Cortex of kidney (tissue), 1 donor: ENCODE data around the gene EZH2.
A peak's percentile ranks its signal among the peaks of the same experiment; 100 is the strongest.

ENCODE experiments used
- DNase-seq: peaks from one replicate; lab custom pipeline; 2025; lab: John Stamatoyannopoulos, UW

EZH2 gene

DNA sequence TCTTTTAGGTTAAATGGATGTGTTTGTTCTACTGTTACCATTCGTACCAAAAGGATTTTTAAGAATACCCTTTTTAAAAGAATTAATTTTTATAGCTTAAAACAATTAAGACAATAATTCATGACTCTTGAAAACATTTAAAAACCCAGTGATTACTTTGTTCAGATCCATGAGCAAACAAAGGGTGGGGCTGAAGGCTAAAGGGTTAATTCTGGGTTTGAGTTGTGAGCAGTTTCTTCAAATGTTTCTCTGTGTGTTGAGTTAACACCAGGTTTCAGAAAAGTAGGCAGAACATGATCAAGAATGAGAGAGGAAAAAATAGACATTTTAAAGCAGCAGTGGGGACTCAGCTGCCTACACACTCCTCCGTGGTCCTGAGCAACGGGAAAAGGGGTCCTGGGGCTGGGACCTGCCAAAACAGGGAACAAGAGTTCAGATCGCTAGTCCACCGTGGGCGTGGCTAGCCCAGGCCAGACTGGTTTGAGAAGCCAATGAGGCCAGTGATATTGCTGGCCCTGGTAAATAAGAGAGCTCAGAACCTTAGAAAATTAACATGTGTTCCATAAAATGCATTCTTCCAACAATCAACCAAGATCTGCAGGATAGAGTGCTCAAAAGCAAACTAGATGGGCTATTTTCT lies 14.9 kb upstream of the EZH2 start:
- DNase-seq = no peak

DNA sequence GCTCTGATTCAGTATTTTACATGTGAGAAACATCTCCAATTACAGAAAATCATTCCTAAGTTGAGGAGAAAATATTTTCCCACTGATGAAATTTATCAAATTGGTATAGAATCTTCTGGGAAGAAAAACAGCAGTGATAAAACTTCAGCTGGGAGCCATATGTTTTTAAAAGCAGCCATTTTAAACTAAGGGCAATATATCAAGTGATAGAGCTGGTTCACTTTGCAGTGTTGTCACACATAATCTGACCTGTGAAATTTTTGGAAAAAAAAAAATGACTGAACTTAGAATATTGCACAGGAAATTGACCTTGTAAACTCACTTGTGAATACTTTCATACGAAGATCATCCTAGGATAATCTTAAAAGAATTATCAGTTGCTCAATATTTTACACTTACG lies 10.5 kb upstream of the EZH2 start:
- no peak for DNase-seq

DNA sequence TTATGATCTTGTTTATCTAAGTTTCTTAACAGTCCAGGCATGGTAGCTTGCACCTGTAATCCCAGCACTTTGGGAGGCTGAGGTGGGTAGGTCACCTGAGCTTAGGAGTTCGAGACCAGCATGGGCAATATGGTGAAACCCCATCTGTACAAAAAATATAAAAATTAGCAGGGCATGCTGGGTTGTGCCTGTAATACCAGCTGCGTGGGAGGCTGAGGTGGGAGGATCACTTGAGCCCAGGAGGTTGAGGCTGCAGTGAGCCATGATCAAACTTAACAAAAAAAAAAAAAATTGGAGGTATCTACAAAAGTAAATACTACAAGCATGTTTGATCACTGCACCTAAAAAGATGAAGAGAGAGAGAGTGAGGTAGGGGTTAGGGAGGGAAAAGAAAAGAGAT lies 9.0 kb upstream of the EZH2 start:
- DNase-seq = no peak

DNA sequence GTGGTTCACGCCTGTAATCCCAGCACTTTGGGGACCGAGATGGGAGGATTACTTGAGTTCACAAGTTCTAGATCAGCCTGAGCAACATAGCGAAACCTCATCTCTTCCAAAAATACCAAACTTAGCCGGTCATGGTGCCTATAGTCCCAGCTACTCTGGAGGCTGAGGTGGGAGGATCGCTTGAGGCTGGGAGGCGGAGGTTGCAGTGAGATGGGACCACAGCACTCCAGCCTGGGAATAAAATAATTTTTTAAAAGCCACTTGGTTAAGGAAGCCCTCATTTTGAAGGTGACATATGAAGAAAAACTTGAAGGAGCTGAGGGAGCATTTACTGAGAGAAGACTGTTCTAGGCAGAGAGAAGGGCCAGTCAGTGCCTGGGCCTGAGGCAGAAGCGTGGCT lies 4.2 kb upstream of the EZH2 start:
- DNase-seq = no peak

DNA sequence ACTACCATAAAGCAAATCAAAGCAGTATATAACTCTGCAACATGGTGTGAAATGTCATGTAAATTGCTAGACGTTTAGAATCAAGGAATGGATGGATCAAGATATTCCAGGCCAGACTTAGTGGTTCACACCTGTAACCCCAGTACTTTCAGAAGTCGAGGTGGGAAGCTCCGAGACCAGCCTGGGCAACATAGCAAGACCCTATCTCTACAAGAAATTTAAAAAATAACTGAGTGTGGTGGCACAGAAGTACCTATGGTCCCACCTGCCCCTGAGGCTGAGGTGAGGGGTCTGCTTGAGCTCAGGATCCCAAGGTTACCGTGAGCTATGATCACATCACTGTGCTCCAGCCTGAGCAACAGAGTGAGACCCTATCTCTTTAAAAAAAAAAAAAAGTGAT lies 2.8 kb upstream of the EZH2 start:
- DNase-seq = no peak

DNA sequence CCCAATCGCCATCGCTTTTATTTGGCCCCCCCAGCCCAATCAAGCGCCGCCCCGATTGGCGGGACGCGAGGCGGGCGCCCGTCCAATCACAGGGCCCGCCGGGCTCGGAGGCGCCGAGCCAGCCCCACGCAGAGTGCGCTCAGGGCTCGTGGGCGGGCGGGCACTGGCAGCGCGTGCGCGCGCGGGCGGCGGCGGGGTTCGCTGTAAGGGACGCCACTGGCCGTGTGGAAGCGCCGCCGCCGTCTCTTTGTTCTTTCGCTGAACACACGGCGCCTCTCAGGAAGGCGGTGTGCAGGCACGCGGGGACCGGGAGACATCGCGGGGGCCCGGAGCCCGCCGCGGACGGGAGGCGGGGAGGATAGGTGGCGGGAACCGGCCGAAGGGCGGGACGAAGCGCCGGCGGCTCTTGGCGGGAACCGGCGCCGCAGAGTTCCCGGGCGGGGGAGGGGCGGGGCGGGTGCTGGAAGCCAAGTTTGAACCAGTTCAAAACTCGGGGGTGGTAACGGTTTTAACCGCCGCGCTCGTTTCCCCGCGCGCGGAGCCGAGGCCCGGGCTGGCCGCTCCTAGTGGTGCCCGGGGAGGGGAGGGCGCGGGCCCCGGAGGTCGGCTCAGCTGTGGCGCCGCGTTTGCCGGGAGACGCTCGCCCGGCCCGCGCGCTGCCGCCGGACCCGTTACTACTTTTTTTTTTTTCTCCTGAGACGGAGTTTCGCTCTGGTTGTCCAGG lies 370 bp upstream of the EZH2 start:
- DNase-seq = peak; percentile 85

DNA sequence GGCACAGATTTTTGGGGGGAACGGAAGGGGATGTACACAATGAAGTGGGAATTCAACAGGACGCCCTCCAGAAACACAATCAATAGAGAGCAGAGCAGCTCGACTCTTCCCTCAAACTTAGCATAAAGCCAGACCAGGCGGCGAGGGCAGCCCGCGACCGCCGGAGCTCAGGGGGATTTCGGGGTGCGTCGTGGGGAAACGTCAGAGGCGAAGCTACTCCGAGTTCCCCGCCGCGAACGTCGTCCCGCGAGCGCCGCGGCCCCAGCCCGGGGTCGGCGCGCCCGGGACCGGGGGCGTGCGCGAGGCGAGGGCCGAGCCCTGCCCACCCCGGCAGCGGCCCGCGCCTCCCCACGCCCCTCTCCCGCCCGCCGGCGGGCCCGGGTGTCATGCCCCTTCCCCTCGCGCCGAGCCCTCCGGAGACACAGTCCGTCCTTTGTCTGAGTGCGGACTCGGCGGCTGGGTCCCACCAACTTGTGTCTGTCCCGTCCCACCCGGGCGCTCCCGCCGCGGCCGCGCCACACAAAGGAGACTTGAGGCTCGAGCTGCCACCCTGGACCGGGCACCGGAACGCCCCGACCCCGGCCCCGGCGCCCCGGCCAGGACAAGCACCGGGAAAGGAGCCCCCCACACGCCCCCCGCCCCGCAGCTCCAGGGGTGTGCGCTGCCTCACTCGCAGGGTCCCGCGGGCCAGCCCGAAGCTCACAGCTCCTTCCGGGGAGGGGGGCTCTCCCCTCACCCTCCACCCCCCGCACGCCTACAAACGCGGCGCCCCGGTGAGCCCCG lies 634 bp downstream of the EZH2 start:
- DNase-seq = no peak

DNA sequence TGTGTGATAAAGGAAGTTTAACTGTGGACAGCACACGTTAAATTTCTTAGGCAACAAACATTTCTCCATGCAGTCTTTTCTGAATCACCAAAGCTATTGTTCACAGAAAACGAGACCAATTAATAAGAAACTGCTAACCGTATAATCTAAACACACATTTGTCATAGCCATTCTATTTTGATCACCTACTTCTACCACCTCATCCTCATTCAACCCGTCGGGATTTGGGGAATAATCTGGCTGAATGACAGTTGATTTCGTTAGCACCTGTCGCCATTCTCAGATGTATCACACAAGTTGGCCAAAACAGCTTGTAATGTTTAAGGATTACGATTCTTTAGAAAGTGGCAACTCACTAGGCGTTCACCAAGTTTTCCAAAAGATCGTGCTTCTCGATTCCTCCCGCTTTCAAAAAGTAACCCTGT lies 1.2 kb downstream of the EZH2 start:
- DNase-seq = no peak

DNA sequence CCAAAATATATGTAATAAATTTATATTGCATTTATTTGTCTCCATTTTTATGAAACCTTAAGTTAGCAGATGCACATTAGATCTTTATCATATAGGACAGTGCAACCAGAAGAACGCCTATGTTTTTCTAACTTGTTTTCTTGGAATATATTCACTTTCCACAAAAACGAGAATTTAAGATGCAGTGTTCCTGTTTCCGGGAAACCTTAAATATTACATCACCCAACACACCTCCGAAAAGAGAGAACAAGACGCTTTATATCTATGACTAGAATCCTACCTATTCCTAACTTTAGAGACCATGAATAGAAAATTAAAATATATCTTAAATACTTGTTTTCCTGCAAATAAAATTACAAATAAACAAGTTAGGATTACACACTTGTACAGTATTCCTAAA lies 1.9 kb downstream of the EZH2 start:
- no peak for DNase-seq

DNA sequence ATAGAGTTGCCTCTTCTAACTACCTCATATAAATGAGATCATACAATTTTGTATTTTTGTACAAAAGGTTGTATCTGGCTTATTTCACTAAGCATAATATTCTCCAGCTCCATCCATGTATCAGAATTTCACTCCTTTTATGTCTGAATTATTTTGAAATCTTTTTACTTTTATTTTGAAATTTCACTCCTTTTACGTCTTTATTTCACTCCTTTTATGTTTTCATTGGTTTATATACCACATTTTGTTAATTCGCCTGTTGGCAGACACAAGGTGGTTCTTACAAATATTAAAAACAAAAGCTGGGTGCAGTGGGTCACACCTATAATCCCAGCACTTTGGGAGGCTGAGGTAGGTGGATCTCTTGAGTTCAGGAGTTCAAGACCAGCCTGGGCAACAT lies 5.8 kb downstream of the EZH2 start:
- DNase-seq = no peak

DNA sequence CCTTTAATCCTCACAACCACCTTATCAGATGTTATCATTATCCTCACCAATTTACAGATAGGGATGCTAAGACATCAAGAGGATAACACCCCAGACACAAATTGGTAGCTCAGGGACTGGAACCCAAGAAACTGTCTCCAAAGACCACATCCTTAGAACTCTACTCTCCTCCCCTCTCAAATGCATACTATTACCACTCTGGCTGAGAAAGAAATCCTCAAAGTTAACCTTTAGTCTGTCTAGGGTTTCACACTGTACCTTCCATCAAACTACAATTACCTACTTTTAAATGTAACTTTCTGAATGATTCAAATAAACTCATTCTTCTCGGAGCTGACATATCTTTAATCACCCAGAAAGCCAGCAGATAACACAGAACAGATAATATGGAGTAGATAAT lies 6.6 kb downstream of the EZH2 start:
- no peak for DNase-seq

DNA sequence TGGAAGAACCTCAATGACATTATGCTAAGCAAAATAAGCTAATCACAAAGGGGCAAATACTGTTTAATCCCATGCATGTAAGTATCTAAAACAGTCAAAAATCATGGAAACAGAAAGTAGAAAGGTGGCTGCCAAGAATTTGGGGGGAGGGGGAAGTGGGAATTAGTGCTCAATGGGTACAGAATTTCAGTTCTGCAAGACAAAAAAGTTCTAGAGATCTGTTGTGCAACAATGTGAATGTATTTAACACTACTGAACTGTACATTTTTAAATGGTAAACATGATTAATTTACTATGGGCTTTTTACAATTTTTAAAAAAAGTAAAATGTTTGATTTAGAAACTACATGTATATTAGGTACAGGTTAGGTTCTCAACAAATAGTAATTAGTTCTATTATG lies 11.9 kb downstream of the EZH2 start:
- no peak for DNase-seq

DNA sequence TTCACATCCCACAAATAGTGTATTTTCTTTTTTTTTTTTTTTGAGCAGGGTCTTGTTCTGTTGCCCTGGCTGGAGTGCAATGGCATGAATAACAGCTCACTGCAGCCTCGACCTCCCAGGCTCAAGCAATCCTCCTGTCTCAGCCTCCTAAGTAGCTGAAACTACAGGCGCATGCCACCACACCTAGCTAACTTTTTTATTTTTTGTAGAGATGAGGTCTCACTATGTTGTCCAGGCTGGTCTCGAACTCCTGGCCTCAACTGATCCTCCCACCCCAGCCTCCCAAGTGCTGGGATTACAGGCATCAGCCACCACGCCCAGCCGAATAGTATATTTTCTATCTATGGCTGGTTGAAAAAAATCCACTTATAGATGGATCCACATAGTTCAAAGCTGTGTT lies 12.5 kb downstream of the EZH2 start:
- DNase-seq = no peak

DNA sequence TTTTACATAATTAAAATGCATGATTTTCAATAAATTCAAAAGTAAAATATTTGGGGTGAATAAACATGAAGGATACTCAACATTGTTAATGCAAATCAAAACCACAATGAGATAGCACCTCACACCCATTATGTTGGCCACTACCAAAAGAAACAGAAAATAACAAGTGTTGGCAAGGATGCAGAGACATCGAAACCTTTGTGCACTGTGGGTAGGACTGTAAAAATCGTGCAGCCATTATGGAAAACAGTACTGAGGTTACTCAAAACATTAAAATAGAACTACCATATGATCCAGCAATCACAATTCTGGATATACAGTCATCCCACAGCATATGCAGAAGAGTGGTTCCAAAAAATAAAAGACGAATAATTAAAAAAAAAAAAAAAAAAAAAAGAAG lies 13.1 kb downstream of the EZH2 start:
- no peak for DNase-seq

DNA sequence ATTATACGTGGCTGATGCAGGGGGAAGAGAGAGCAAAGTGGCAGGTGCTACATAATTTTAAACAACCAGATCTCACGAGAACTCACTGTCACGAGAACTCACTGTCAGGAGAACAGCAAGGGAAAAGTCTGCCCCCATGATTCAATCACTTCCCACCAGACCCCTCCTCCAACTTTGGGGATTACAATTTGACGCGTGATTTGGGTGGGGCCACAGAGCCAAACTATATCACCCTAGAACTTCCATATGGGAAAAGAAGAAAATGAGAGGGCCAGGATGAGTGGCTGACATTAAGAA lies 15.8 kb downstream of the EZH2 start:
- DNase-seq = no peak

DNA sequence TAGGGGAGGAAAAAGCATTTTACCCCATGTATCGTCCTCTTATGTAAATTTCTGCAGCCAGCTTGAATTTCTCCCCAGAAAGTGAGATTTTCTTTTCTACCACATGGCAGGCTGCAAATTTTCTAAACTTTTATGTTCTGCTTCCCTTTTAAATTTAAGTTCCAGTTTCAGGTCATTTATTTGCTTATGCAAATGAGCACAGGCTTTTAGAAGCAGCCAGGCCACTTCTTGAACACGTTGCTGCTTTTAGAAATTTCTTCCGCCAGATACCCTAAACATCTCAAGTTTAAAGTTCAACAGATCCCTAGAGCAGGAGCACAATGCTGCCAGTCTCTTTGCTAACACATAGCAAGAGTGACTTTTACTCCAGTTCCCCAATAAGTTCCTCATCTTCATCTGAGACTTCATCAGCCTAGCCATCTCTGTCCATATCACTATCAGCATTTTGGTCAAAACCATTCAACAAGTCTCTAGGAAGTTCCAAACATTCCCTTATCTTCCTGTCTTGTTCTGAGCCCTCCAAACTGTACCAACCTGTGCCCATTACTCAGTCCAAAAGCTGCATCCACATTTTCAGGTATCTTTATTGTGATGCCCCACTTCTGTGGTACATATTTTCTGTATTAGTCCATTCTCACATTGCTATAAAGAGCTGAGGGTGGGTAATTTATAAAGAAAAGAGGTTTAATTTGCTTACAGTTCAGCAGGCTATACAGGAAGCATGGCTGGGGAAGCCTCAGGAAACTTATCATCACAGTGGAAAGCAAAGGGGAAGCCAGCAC lies 16.3 kb downstream of the EZH2 start:
- no peak for DNase-seq

DNA sequence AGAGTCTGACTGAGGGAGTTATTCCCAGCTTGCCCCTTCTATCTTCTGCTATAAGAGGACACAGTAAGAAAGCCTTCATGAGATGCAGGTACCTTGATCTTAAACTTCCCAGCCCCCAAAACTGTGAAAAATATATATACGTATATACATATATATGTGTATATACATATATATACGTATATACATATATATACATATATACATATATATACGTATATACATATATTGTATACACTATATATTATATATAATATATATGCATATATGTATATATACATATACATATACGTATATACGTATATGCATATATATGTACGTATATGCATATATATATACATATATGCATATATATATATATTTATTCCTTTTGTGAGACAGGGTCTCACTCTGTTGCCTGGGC lies 17.7 kb downstream of the EZH2 start:
- DNase-seq = no peak

DNA sequence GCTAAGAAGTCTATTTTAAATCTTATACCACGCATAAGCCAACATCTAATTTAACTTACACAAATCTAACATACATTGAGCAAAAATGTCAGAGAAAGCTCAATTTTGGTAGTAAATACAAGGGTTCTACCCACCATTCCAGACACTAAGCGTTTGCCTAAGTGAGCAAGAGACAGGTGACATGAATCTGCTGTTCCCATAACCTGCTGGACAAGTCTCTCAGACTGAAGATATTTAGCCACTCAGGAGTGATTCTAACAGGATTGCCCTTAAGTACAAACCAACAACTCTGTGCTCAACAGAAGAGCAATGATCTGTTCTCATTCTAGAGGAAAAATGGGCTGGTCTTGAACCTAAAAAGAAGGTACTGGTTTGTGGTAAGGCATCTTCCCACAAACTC lies 18.8 kb downstream of the EZH2 start:
- no peak for DNase-seq

DNA sequence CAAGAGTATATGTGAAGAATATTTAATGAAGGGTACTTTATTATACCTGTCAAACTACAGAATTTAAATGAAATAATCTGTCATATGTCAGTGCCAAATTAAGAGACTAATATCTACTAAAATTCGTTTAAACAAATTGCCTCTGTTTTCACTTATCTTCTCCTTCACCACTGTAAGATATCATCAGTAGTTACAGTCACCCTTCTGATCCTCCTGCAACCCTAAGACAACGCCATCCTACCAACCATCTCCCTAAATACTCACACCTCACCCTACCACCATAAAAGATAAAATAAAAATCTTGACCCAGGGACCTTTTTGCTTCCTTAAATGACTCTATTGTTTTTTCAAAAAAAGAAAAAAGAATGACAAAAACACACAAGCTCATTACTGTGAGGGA lies 20.8 kb downstream of the EZH2 start:
- DNase-seq = no peak

DNA sequence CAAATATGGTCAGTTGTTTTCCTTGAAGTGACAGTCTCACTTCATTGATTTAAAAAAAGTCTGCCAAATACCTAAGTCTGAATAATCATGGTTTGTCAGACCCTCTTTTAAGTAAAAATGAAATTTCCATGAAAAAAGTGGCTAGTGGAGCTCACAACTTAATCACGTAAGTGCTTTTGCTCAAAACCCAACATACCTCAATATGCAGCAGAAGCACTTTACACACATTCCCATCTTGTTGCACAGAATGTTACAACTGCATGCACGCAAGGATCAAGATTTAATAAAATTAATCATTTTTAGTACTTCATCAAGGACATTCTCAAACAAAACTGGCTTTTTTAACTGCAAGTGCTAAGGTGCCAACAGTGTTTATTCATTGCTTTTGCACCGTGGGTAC lies 21.6 kb downstream of the EZH2 start:
- DNase-seq = no peak

DNA sequence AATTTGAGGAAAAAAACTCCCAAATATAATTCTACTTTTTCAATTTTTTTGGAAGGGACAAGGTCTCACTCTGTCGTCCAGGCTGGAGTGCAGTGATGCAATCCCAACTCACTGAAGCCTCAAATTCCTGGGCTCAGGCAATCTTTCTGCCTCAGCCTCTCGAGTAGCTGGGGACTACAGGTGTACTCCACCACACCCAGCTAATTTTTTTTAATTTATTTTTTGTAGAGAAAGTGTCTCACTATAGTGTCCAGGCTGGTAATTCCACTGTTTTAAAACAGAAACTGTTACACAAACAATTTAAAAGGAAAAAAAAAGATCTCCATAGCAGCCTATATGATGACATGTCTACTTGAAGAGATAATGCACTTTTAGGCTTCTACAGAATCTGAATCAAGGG lies 25.6 kb downstream of the EZH2 start:
- DNase-seq = no peak

DNA sequence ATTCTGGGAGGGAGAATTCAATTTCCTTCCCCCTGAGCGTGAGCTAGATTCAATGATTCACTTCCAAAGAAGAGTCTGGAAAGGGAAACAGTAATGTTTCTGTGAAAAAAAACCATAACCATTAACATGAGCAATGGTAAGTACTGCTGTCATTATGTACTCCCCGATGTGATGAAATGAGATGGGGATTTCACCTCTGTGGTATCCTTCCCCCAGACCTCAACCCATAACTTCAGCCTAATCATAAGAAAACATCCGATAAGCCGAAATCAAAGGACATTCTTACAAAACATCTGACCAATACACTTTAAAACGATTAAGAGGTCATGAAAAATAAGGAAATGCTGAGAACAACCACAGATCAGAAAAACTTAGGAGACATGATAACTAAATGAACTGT lies 27.2 kb downstream of the EZH2 start:
- DNase-seq = no peak

DNA sequence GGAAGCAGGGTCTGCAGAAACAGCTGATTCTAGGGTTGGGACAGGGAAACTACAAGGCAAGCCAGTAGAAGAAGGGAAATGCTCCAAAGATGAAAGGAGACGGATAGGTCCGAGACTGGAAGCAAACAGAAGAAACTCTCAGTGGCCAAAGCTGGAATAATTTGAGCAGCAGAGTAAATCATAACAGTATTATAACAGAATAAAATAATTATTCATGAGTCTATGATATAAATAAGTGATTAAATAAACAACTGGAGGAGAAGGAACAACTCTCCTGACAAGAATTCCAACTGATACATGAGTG lies 27.6 kb downstream of the EZH2 start:
- DNase-seq = no peak
